COLO829 (cell line): Measurements from ENCODE around the gene MIGA1.
A peak's percentile ranks its signal among the peaks of the same experiment; 100 is the strongest.
"Not testable (repeated sequence)": the region's sequence is repeated elsewhere in the genome, so short reads cannot be mapped to it uniquely, and the experiment has no call there.

ENCODE experiments used
- DNase-seq: peaks from one replicate; pipeline ENCODE4 v3.0.0; 2012; ENCODE audit warnings: low spot score

The MIGA1 gene, protein sequence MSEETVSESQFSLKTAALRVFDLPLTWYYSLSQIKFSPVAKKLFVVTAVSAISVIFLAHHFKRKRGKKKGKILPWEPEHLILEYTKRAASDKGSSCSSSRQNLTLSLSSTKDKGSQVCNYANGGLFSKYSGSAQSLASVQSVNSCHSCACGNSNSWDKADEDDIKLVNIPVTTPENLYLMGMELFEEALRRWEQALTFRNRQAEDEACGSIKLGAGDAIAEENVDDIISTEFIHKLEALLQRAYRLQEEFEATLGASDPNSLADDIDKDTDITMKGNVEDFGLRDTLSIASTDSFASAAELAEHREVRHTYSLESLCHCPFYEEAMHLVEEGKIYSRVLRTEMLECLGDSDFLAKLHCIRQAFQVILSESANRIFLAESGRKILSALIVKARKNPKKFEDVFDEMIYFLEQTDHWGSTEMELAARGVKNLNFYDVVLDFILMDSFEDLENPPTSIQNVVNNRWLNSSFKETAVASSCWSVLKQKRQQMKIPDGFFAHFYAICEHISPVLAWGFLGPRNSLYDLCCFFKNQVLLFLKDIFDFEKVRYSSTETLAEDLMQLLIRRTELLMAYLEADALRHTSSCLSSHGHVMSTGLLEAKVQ

GRCh38 chr1:77779529-77780281, at the start of gene MIGA1:
TSS of gene MIGA1 (plus strand) at chr1:77779649. CDS start at chr1:77783253, 3,604 bp downstream.
- DNase-seq, result peak; percentile 72

DNA sequence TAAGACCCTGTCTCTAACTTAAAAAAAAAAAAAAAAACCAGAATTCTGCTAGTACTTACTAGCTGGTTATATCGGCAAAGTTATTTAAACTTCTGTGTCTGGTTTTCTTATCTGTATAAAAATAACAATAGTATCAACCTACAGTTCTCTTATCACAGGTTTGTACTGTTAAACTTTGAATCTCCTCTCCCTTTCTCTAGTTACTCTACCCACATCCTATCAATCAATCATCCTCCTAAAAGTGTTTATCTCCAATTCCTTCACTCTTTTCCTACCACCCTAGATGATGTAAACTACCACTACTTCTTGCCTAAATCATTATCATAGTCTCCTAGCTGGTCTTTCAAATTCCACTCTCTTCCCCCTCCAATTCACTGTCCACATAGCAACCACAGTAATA, 47.4 kb upstream of the MIGA1 start:
- no peak for DNase-seq

- no peak for DNase-seq
These were observed 40.2 kb upstream of the MIGA1 start for GRCh38 chr1:77739235-77739634.

GRCh38 chr1:77741316-77741715, 38.1 kb upstream of the MIGA1 start:
- no peak for DNase-seq

DNA sequence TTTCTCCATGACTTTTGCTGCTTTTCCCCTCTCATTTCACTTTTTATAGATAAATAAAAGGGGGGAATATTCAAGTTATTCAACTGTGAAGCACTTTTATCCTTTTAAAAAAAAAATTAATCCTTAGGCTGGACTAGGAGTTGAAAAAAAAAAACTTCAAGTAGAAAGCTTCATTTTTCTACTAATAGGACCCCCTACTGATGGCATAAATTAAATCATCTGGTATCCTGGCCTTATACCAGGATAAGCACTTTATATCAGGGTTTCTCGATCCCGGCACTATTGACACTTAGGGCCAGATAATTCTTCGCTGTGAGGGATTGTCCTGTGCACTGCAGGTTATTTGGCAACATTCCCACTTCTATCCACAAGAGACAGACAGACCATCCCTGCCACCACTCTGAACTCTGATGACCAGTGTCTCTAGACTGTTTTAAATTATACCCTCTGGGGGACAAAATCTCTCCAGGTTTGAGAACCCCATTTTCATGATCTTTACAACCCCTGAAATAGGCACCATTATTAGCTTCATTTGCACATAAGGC, 37.4 kb upstream of the MIGA1 start:
- DNase-seq, result no peak

- DNase-seq, result no peak
These were observed 34.9 kb upstream of the MIGA1 start for GRCh38 chr1:77744576-77744975.

- DNase-seq, result not testable (repeated sequence)
These were observed 30.0 kb upstream of the MIGA1 start for GRCh38 chr1:77749489-77749888.

DNA sequence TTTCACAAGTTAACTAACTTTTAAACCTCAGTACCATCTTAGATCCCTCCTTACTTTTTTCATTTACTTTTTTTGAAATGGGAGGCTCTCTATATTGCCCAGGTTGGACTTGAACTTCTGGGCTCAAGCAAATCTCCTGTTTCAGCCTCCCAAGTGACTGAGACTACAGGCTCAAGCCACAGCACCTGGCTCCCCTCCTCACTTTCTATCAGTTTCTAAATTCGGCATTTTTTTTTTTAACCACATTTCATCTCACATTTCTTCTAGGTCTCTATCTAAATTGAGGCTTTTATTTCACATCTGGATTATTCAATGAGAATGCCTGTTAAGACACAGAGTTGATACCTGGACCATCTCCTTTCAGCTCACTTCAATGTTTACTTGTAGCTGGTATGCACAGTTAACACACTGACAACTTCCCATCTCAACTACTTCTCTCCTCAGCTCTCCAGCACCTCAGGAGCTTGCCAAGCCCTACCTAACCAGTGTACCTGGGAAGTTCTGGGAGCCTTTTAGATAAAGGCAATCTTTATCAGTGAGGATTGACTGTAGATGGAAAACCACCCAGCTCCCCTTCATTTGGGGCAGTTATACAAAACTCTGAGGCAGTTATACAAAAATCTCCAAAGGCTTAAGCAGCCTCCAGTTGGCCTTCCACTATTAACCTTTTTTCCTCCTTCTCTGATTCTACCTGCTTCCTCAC, 23.2 kb upstream of the MIGA1 start:
- DNase-seq, result no peak

GRCh38 chr1:77757066-77757584, 22.3 kb upstream of the MIGA1 start:
- DNase-seq, result no peak

DNA sequence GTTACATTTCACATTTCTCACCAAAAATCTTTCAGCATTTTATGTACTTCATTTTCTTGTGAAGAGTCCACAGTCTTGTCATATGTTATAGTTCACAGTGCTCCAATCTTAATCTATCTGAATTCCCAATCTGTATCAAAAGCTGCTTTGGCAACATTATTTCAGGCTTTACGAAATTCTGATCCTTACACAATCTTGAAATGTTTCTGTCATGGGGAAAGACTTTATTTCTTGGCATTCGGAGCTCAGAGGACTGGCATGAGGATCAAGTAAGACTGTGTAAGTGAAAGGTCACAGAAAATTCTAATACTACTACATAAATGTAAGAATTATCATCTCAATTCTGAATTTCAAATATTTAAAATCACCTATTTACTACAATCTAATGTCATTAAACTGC, 21.8 kb upstream of the MIGA1 start:
- DNase-seq, result no peak

- DNase-seq, result peak; percentile 56
These were observed 20.1 kb upstream of the MIGA1 start, which contains the start of gene USP33 for GRCh38 chr1:77759071-77760028. TSS of gene USP33 (minus strand) at chr1:77759852. CDS start at chr1:77741697, 18,155 bp downstream.

GRCh38 chr1:77762072-77762476, 17.4 kb upstream of the MIGA1 start:
- no peak for DNase-seq

GRCh38 chr1:77768006-77768405, 11.4 kb upstream of the MIGA1 start:
- no peak for DNase-seq

DNA sequence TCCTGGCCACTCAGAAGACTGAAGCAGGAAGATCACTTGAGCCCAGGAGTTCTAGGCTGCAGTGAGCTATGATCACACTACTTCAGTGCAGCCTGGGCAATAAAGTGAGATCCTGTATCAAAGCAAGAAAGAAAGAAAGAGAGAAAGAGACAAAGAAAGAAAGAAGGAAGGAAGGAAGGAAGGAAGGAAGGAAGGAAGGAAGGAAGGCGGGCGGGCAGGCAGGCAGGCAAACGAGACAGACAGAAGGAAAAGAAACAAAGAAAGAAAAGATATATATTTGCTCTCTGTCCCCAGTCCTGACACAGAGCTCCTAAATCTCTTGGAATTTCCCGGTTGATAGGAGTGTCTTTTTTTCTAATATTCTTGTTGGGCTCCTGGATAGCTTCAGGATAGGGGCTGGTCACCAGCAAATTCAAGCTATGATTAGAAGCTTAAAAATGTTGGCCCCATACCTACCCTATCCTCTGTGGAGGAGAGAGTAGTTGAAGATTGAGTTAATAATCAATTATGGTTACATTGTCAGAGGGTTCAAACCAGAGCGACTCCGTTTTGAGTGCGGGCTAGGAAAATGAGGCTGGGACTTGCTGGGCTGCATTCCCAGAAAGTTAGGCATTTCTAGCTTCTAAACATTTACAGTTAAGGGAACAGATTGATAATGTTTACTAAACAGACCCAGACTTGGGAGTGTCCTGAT, 3.3 kb upstream of the MIGA1 start:
- no peak for DNase-seq

DNA sequence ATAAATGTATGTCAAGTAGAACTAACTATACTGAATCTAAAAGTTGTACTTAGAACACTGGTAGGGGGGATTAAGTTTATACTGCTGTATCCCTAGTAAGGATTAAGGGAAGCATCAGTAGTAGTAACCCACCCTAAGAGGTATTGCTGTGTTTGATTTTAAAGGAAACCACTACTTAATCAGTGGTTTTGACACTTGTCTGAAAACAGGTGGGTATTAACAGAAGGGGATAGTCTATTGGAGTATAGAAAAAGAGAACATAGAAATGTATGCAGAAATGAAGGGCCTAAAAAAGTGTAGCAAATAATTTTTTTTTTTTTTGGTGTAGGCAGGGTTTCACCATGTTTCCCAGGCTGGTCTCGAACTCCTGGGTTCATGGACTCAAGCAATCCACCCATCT, 2.2 kb downstream of the MIGA1 start:
- DNase-seq, result no peak

- no peak for DNase-seq
These were observed 3.7 kb downstream of the MIGA1 start for GRCh38 chr1:77783141-77783540.

DNA sequence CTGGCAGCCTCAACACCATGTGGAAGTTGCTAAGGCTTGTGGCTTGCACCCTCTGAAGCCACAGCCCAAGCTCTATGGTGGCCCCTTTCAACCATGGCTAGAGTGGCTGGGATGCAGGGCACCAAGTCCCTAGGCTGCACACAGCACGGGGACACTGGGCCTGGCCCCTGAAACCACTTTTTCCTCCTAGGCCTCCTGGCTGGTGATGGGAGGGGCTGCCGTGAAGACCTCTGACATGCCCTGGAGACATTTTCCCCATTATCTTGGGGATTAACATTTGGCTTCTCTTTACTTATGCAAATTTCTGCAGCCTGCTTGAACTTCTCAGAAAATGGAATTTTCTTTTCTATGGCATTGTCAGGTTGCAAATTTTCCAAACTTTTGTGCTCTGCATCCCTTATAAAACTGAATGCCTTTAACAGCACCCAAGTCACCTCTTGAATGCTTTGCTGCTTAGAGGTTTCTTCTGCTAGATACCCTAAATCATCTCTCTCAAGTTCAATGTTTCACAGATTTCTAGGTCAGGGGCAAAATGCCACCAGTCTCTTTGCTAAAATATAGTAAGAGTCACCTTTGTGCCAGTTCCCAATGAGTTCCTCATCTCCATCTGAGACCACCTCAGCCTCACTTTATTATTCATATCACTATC, 6.8 kb downstream of the MIGA1 start:
- not testable (repeated sequence) for DNase-seq

DNA sequence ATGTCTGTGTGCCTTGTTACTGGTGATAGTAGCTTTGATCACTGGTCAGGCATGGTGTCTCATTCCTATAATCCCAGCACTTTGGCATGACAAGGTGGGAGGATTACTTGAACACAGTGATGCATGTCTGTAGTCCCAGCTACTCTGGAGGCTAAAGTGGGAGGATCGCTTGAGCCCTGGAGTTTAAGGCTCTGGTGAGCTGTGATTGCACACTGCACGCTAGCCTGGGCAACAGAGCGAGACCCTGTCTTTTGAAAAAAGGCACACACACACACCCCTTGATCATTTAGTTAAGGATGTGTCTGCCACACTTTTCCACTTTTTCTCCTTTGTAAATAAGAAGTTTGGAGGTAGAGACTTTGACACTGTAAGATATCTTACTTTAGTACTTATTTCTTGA, 15.1 kb downstream of the MIGA1 start:
- no peak for DNase-seq

GRCh38 chr1:77796695-77797405, 17.4 kb downstream of the MIGA1 start:
- DNase-seq, result peak; percentile 84
